ENCODE data around the gene FGD5. TPM values are rescaled to one million over a fixed set of nuclear protein-coding genes. Genes with fewer than 3 reads are reported as not detected.

Gene FGD5
- total RNA-seq, 1 donor = 0.18 TPM

GRCh38 chr3:14869917-14870782, 51.4 kb downstream of the FGD5 start:
- H3K4me3 ChIP-seq (ENCODE audit: low read depth, low read length) = no peak overlapping the region
- no peak for TF ChIP-seq CTCF (IDR thresholded peaks at IDR 0.05; ENCODE audit: insufficient read depth, low read length)
- peak; percentile 20 for DNase-seq (ENCODE audit: low read depth)

- no peak overlapping the region for H3K4me3 ChIP-seq (ENCODE audit: low read depth, low read length)
- DNase-seq (ENCODE audit: low read depth) = no peak
- no peak for TF ChIP-seq CTCF (IDR thresholded peaks at IDR 0.05; ENCODE audit: insufficient read depth, low read length)
Measured at GRCh38 chr3:14870783-14871060, 52.0 kb downstream of the FGD5 start.

- no peak for DNase-seq (ENCODE audit: low read depth)
- no peak overlapping the region for H3K4me3 ChIP-seq (ENCODE audit: low read depth, low read length)
- no peak for TF ChIP-seq CTCF (IDR thresholded peaks at IDR 0.05; ENCODE audit: insufficient read depth, low read length)
Measured at GRCh38 chr3:14871456-14872200, 52.9 kb downstream of the FGD5 start.

- no peak for DNase-seq (ENCODE audit: low read depth)
- no peak for TF ChIP-seq CTCF (IDR thresholded peaks at IDR 0.05; ENCODE audit: insufficient read depth, low read length)
- H3K4me3 ChIP-seq (ENCODE audit: low read depth, low read length) = no peak overlapping the region
Measured at GRCh38 chr3:14872706-14873105, 53.9 kb downstream of the FGD5 start.

- no peak for TF ChIP-seq CTCF (IDR thresholded peaks at IDR 0.05; ENCODE audit: insufficient read depth, low read length)
- DNase-seq (ENCODE audit: low read depth) = no peak
- no peak overlapping the region for H3K4me3 ChIP-seq (ENCODE audit: low read depth, low read length)
Measured at GRCh38 chr3:14874784-14875183, 56.0 kb downstream of the FGD5 start.

- no peak overlapping the region for H3K4me3 ChIP-seq (ENCODE audit: low read depth, low read length)
- no peak for DNase-seq (ENCODE audit: low read depth)
- TF ChIP-seq CTCF (IDR thresholded peaks at IDR 0.05; ENCODE audit: insufficient read depth, low read length) = no peak
Measured at GRCh38 chr3:14875411-14876175, 56.8 kb downstream of the FGD5 start.

All from fibroblast of the aortic adventitia (primary cell).